HepG2 (cell line): ENCODE data around the gene ADGRD1. TPM values are rescaled to one million over a fixed set of nuclear protein-coding genes. Genes with fewer than 3 reads are reported as not detected.
A peak's percentile ranks its signal among the peaks of the same experiment; 100 is the strongest.

ENCODE experiments used
- ATAC-seq: fragments of 200-7000 bp; cut with Tn5 transposase; 3 replicates; pipeline ENCODE4 v1.9.1; 2020; ENCODE audit warnings: mild to moderate bottlenecking, moderate library complexity
- BruUV-seq: library from RNA; stranded (reverse); fragments of 400-500 nt; replicated peaks from 2 replicates; lab custom pipeline; 2021; lab: Mats Ljungman, UMichigan
- CTCF ChIA-PET: fragments of 300-600 bp; formaldehyde crosslinking; extraction: SDS; loops from one replicate; lab custom pipeline; 2021; ENCODE audit warnings: low total read pairs, inconsistent platforms, low intra/inter-chr PET ratio; lab: Yijun Ruan, JAX
- POLR2A ChIA-PET: fragments of 350-600 bp; sonication (Branson Sonifier 250); formaldehyde crosslinking; loops from one replicate; lab custom pipeline; 2020; ENCODE audit warnings: antibody characterized with exemption, inconsistent platforms; lab: Yijun Ruan, JAX
- DNase-seq: peaks from one replicate; pipeline ENCODE4 v3.0.0-alpha.2; 2015; ENCODE audit warnings: low spot score
- FAIRE-seq: peaks from 3 replicates; lab custom pipeline; 2011; peaks lifted over from hg19 to GRCh38; lab: Jason Lieb, UNC
- H2AFZ ChIP-seq: one replicate; pipeline ENCODE4 v1.6.1; 2011; ENCODE audit warnings: low read length, inconsistent platforms
- H3K27ac ChIP-seq: fragments of 300-600 bp; 3 replicates; pipeline ENCODE4 v1.8.0; 2011; ENCODE audit warnings: mixed run types, mild to moderate bottlenecking, mixed read lengths, low read length, inconsistent platforms; ENCODE audit not compliant: insufficient read depth; ENCODE audit errors: extremely low read length
- H3K27me3 ChIP-seq, 2 experiments: fragments of 200-600 bp in 1 of 2; 2 replicates in 1 of 2; 3 replicates in 1 of 2; pipeline versions ENCODE4 v1.6.0 to v1.8.0; 2011; ENCODE audit warnings: low read length in 2 of 2, mild to moderate bottlenecking in 2 of 2, moderate library complexity in 2 of 2, inconsistent platforms in 1 of 2; ENCODE audit not compliant: insufficient read depth in 2 of 2, control insufficient read depth in 1 of 2
- H3K36me3 ChIP-seq, 2 experiments: fragments of 200-600 bp in 1 of 2; replicated peaks in 1 of 2; 2 replicates in 1 of 2; 3 replicates in 1 of 2; pipeline versions ENCODE4 v1.5.1 to v1.8.0; 2011; ENCODE audit warnings: low read length in 2 of 2, inconsistent platforms in 1 of 2; ENCODE audit not compliant: insufficient read depth in 2 of 2, control insufficient read depth in 1 of 2
- H3K4me1 ChIP-seq: 2 replicates; pipeline ENCODE4 v1.5.1; 2012; ENCODE audit warnings: low read length, inconsistent platforms; ENCODE audit not compliant: insufficient read depth
- H3K4me2 ChIP-seq: 2 replicates; pipeline ENCODE4 v1.6.0; 2011; ENCODE audit warnings: low read depth, low read length, inconsistent platforms
- H3K4me3 ChIP-seq, 3 experiments: fragments of 200-600 bp in 1 of 3; sonication (generic), shearing (Covaris generic) in 1 of 3; replicated peaks in 1 of 3; 2 replicates each; pipeline ENCODE4 v1.5.1; 2011 to 2016; ENCODE audit warnings: low read length in 3 of 3, inconsistent platforms in 2 of 3, low read depth in 2 of 3, mild to moderate bottlenecking in 2 of 3, control low read depth in 1 of 3, mixed read lengths in 1 of 3; ENCODE audit not compliant: insufficient read depth in 1 of 3
- H3K79me2 ChIP-seq: one replicate; pipeline ENCODE4 v1.6.1; 2011; ENCODE audit warnings: low read length, inconsistent platforms; ENCODE audit not compliant: insufficient read depth
- H3K9ac ChIP-seq: 2 replicates; pipeline ENCODE4 v1.6.0; 2011; ENCODE audit warnings: mild to moderate bottlenecking, low read depth, low read length, inconsistent platforms; ENCODE audit not compliant: insufficient read depth
- H3K9me3 ChIP-seq: 2 replicates; pipeline ENCODE4 v1.5.1; 2012; ENCODE audit warnings: mild to moderate bottlenecking, low read length
- H4K20me1 ChIP-seq: 2 replicates; pipeline ENCODE4 v1.6.0; 2011; ENCODE audit warnings: inconsistent platforms, mild to moderate bottlenecking, low read length, moderate library complexity; ENCODE audit not compliant: insufficient read depth
- ZBTB38 ChIP-seq: sonication (generic); formaldehyde crosslinking; IDR thresholded peaks from 2 replicates; pipeline ENCODE4 v1.5.1; 2020; ENCODE audit warnings: mild to moderate bottlenecking, missing genetic modification reagents
- ZNF256 ChIP-seq: sonication (generic); formaldehyde crosslinking; conservative IDR thresholded peaks from 2 replicates; pipeline ENCODE4 v1.4.0; 2020; ENCODE audit warnings: missing genetic modification reagents
- WGBS: methylation state at CpG from one replicate; pipeline ENCODE4 v1.1.6; 2017; ENCODE audit warnings: low lambda C conversion rate; 5-methylcytosine and 5-hydroxymethylcytosine counted together
- in situ Hi-C: cut with HindIII; loops from 2 replicates; pipeline ENCODE4 v1.10.0; 2017; ENCODE audit warnings: low pct_unique_long_range_greater_than_20kb; ENCODE audit not compliant: extremely low pct_ligation_motif_present
- intact Hi-C: fragments of 100-400 bp; cut with micrococcal nuclease; formaldehyde crosslinking; loops from one replicate; pipeline ENCODE4 v1.10.0; 2022; ENCODE audit not compliant: unreplicated experiment
- polyA plus RNA-seq, 8 experiments: library from polyadenylated mRNA; depleted of rRNA in 3 of 8; stranded (reverse) in 7 of 8; unstranded in 1 of 8; fragments of >200 nt; fragmentation: Illumina TruSeq in 4 of 8; extraction: Trizol in 4 of 8; gene quantifications; 2 replicates each; pipeline versions ENCODE4 v1.2.1 to v1.2.3, GENCODE V29; 2011 to 2016; ENCODE audit warnings: low read depth in 4 of 8, missing spikeins in 1 of 8, mixed read lengths in 1 of 8; ENCODE audit not compliant: insufficient read depth in 1 of 8
- total RNA-seq, 5 experiments: library from RNA; depleted of rRNA; stranded (reverse); fragments of >200 nt; fragmentation: Illumina TruSeq; extraction: Trizol; gene quantifications; 2 replicates each; pipeline ENCODE4 v1.2.3, GENCODE V29; 2016; ENCODE audit warnings: low read depth in 1 of 5
- TF ChIP-seq, protein P1 (sequence below): sonication (generic); formaldehyde crosslinking; IDR thresholded peaks from 2 replicates; pipeline ENCODE4 v1.5.1; 2020; ENCODE audit warnings: mild to moderate bottlenecking, missing genetic modification reagents, moderate library complexity

Gene ADGRD1
- total and polyA plus RNA-seq, 2 of the 13 experiments (the other 11 are each of a cell fraction or from before 2014, with no cell fraction given): 0.46 to 12.4 TPM

DNA sequence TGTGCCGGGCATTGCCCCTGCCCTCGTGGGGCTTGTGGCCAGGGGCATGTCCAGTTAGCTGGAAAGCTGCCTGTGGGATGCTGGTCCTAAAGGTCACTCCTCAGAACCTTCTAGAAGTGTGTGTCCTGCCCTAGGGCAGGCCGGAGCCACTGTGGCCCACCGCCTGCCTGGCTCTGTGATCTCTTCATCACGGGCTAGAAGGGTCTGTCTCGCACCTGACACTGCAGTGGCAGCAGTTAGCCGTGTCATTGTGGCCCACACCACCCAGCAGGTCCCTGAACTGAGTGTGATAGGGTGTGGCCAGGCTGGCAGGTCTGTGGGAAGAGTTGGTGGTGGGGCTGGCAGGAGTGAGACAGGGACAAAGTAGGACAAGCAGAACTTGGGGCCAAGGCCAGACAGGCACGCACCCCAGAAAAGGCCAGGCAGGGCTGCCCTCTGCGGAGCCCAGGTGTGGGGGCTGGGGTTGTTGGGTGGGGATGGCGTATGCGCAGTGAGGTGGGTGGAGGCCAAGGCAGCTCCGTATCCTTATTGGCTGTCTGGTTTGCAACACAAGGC is 41.2 kb downstream of the ADGRD1 start:
- in situ Hi-C loops: no loop called here
- H3K27me3 ChIP-seq: no peaks in the 10 kb centered on the region
- CTCF ChIA-PET: no interaction called here

More for the DNA sequence above, 41.2 kb downstream of the ADGRD1 start:
- BruUV-seq: no TSS peak
- H3K79me2 ChIP-seq: no peaks in the 10 kb centered on the region
- TF ChIP-seq, protein P1, sequence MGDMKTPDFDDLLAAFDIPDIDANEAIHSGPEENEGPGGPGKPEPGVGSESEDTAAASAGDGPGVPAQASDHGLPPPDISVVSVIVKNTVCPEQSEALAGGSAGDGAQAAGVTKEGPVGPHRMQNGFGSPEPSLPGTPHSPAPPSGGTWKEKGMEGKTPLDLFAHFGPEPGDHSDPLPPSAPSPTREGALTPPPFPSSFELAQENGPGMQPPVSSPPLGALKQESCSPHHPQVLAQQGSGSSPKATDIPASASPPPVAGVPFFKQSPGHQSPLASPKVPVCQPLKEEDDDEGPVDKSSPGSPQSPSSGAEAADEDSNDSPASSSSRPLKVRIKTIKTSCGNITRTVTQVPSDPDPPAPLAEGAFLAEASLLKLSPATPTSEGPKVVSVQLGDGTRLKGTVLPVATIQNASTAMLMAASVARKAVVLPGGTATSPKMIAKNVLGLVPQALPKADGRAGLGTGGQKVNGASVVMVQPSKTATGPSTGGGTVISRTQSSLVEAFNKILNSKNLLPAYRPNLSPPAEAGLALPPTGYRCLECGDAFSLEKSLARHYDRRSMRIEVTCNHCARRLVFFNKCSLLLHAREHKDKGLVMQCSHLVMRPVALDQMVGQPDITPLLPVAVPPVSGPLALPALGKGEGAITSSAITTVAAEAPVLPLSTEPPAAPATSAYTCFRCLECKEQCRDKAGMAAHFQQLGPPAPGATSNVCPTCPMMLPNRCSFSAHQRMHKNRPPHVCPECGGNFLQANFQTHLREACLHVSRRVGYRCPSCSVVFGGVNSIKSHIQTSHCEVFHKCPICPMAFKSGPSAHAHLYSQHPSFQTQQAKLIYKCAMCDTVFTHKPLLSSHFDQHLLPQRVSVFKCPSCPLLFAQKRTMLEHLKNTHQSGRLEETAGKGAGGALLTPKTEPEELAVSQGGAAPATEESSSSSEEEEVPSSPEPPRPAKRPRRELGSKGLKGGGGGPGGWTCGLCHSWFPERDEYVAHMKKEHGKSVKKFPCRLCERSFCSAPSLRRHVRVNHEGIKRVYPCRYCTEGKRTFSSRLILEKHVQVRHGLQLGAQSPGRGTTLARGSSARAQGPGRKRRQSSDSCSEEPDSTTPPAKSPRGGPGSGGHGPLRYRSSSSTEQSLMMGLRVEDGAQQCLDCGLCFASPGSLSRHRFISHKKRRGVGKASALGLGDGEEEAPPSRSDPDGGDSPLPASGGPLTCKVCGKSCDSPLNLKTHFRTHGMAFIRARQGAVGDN (CRISPR knock-in tag): peak; percentile 80
- peak; percentile 40; the same call in 1 of the 2 replicates for TF ChIP-seq ZBTB38 (CRISPR knock-in tag)
- TF ChIP-seq ZNF256 (CRISPR knock-in tag): no peak
- POLR2A ChIA-PET: interaction anchor here (1.0 to 1.1 kb wide), 2 partner anchors 12 to 22 kb away, joined by 3 to 5 read pairs; no protein-coding TSS in a partner anchor
- H2AFZ ChIP-seq: no peak overlapping the region
- peaks cover 36% of the 10 kb centered on the region for H3K4me1 ChIP-seq
- WGBS: 91% methylated on average over 8 of the region's 12 CpGs
- peak overlapping the region; percentile 76 for H3K27ac ChIP-seq
- H3K4me3 ChIP-seq: no peak overlapping the region
- peak; percentile 50 for ATAC-seq
- no peaks in the 10 kb centered on the region for H4K20me1 ChIP-seq
- DNase-seq: no peak
- intact Hi-C loops: no loop called here
- no peaks in the 10 kb centered on the region; a peak in 1 of 5 replicates for H3K36me3 ChIP-seq
- FAIRE-seq: no peak
- H3K4me2 ChIP-seq: peak overlapping the region; percentile 35; the same call in 1 of the 2 replicates
- peak overlapping the region; percentile 37; the same call in 1 of the 2 replicates for H3K9ac ChIP-seq
- H3K9me3 ChIP-seq: no peaks in the 10 kb centered on the region
